NB4 (cell line): ENCODE measurements around the gene ROPN1.

ENCODE experiments used
- DNase-seq: peaks from one replicate; pipeline ENCODE4 v3.0.0; 2010; ENCODE audit warnings: low read depth
- H3K4me3 ChIP-seq: one replicate; pipeline ENCODE4 v1.5.1; 2011; ENCODE audit warnings: mild to moderate bottlenecking, low read depth, low read length, moderate library complexity
- MAX ChIP-seq: IDR thresholded peaks from 2 replicates; pipeline ENCODE4 v1.6.1; 2011; ENCODE audit warnings: low read depth, low read length
- MYC ChIP-seq: IDR thresholded peaks from 2 replicates; pipeline ENCODE4 v1.6.1; 2011; ENCODE audit warnings: low read depth, low read length
- POLR2A ChIP-seq: IDR thresholded peaks from 2 replicates; pipeline ENCODE4 v1.6.1; 2011; ENCODE audit warnings: mild to moderate bottlenecking; ENCODE audit not compliant: insufficient read length; ENCODE audit errors: extremely low read depth
- TF ChIP-seq, protein P1 (sequence below): IDR thresholded peaks from one replicate; pipeline ENCODE4 v1.5.1; 2012; ENCODE audit warnings: low read depth, low read length

ROPN1 gene

GRCh38 chr3:123947482-123947881, 44.4 kb downstream of the ROPN1 start:
- no peak for DNase-seq
- TF ChIP-seq, protein P1, sequence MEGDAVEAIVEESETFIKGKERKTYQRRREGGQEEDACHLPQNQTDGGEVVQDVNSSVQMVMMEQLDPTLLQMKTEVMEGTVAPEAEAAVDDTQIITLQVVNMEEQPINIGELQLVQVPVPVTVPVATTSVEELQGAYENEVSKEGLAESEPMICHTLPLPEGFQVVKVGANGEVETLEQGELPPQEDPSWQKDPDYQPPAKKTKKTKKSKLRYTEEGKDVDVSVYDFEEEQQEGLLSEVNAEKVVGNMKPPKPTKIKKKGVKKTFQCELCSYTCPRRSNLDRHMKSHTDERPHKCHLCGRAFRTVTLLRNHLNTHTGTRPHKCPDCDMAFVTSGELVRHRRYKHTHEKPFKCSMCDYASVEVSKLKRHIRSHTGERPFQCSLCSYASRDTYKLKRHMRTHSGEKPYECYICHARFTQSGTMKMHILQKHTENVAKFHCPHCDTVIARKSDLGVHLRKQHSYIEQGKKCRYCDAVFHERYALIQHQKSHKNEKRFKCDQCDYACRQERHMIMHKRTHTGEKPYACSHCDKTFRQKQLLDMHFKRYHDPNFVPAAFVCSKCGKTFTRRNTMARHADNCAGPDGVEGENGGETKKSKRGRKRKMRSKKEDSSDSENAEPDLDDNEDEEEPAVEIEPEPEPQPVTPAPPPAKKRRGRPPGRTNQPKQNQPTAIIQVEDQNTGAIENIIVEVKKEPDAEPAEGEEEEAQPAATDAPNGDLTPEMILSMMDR, result no peak
- TF ChIP-seq POLR2A (no peak), MYC (no peak), MAX (no peak)
- no peak overlapping the region for H3K4me3 ChIP-seq

DNA sequence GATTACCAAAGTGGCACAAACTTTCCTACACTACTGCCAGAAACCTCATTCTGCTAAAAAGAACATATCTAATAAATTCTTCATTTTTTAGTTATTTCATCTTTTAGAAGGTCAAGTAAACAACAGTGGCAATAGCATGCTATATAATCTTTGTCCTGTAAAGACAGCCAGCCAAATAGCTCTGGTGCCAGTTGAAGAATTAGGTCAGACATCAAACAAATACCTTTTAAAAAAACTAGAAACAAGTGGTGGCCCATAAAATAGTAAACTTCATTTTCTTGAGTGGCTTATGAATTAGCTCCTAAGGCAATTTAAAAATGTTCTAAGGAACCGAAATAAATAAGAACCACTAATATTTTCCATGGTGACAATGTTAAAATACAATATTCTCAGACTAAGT, 50.4 kb downstream of the ROPN1 start:
- no peak for TF ChIP-seq POLR2A
- no peak for TF ChIP-seq MAX
- no peak for TF ChIP-seq MYC
- no peak overlapping the region for H3K4me3 ChIP-seq
- no peak for DNase-seq

- H3K4me3 ChIP-seq, result no peak overlapping the region
- TF ChIP-seq POLR2A (no peak), MAX (no peak), MYC (no peak)
- TF ChIP-seq, protein P1, result no peak
- no peak for DNase-seq
Observed at GRCh38 chr3:123941121-123941520, 50.8 kb downstream of the ROPN1 start.

DNA sequence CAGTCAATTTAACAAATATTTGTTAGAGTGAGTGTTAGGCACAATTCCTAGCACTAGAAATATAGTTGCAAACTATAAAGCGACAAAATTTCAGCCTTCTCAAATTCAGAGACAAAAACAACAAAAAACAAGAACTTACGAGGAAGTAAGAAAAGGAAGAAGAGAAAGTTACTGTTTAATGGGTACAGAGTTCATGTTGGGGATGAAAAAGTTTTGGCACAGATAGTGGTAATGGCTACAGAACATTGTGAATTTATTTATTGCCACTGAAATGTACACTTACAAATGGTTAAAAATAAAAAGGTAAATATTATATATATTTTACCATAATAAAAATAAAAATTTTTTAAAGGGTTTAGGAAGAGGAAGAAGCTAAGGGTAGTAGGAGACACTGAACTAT, 52.2 kb downstream of the ROPN1 start:
- TF ChIP-seq MAX (no peak), POLR2A (no peak), MYC (no peak)
- TF ChIP-seq, protein P1, result no peak
- DNase-seq, result no peak
- no peak overlapping the region for H3K4me3 ChIP-seq

DNA sequence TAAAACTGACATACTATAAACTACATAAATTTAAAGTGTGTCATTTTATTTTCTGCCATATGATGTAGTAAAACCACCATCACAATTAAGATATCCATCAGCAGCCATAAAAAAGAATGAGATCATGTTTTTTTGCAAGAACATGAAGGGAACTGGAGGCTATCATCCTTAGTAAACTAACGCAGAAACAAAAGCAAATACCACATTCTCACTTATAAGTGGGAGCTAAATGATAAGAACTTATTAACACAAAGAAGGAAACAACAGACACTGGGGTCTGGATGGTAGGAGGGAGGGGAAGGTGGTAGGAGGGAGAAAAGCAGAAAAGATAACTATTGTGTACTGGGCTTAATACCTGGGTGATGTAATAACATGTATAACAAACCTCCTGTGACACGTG, 55.5 kb downstream of the ROPN1 start:
- no peak overlapping the region for H3K4me3 ChIP-seq
- no peak for DNase-seq
- no peak for TF ChIP-seq MAX
- TF ChIP-seq, protein P1, result no peak
- no peak for TF ChIP-seq MYC
- TF ChIP-seq POLR2A, result no peak

- TF ChIP-seq, protein P1, result no peak
- TF ChIP-seq MAX (no peak), POLR2A (no peak), MYC (no peak)
- no peak overlapping the region for H3K4me3 ChIP-seq
- no peak for DNase-seq
Observed at GRCh38 chr3:123935830-123936229, 56.1 kb downstream of the ROPN1 start.
